Keratinocyte (primary cell): Measurements from ENCODE around the gene ATRNL1.

Source experiments
- CTCF ChIP-seq, 3 experiments: IDR thresholded peaks in 1 of 3; conservative IDR thresholded peaks in 1 of 3; optimal IDR thresholded peaks in 1 of 3; 2 replicates in 2 of 3; 3 replicates in 1 of 3; pipeline versions ENCODE3 to v1.5.1; 2011; ENCODE audit warnings: low read length in 3 of 3, mild to moderate bottlenecking in 3 of 3, moderate library complexity in 2 of 3, control low read depth in 1 of 3, inconsistent platforms in 1 of 3; ENCODE audit not compliant: insufficient read depth in 2 of 3; ENCODE audit errors: extremely low read depth in 1 of 3
- EZH2 ChIP-seq: IDR thresholded peaks from one replicate; pipeline ENCODE4 v1.6.1; 2012; ENCODE audit warnings: inconsistent platforms, mild to moderate bottlenecking, low read length, moderate library complexity

GRCh38 chr10:115659616-115660015 lies 566.5 kb downstream of the ATRNL1 start:
- TF ChIP-seq CTCF (optimal IDR thresholded peaks at IDR 0.05 in 1 of 3, IDR thresholded peaks at IDR 0.05 in 1 of 3, conservative IDR thresholded peaks at IDR 0.05 in 1 of 3; ENCODE audit: extremely low read depth in 1 of 3, insufficient read depth in 2 of 3, low read length in 3 of 3): no peak
- no peak for TF ChIP-seq EZH2
